Effector CD8-positive, alpha-beta T cell (primary cell): ENCODE results near the gene CCDC15.

Experiments used
- DNase-seq: peaks from one replicate; lab custom pipeline; 2025; lab: John Stamatoyannopoulos, UW

CCDC15 gene

DNA sequence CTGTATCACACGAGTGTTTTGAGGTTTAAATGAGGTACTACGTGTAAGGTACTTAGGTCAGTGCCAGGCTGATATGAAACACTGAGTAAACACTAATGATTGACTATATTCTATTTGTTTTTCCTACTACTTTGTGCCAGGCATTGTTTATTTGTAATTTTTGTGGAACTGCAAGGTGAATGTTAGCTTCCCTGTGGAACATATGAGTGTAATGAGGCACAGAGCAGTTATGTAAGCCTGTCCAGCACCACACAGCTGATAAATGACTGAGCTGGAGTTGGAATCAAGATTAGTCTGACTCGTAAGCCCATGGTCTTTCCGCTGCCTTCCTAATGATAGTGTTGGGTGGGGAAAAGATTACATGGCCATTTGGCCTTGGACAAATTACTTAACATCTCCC lies 115.0 kb downstream of the CCDC15 start:
- DNase-seq, result no peak

DNA sequence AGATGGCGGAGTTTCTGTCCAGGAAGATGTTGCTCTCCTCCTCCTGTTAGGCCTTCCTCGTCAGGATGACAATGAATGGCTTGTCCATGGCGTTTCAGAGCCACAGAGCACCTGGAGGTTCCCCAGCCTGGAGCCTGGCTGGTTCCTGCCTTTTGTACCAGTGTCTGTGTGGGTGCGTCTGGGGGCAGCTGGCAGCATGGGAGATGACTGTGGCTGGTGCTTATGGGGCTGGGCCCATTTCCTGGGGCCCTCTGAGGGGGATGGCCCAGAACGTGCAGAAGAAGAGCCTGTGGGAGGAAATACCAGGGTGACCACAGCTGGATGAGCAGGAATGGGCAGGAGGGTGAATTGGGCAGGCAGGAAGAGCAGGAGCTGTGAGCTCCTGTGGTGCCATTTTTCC lies 115.8 kb downstream of the CCDC15 start:
- no peak for DNase-seq

DNA sequence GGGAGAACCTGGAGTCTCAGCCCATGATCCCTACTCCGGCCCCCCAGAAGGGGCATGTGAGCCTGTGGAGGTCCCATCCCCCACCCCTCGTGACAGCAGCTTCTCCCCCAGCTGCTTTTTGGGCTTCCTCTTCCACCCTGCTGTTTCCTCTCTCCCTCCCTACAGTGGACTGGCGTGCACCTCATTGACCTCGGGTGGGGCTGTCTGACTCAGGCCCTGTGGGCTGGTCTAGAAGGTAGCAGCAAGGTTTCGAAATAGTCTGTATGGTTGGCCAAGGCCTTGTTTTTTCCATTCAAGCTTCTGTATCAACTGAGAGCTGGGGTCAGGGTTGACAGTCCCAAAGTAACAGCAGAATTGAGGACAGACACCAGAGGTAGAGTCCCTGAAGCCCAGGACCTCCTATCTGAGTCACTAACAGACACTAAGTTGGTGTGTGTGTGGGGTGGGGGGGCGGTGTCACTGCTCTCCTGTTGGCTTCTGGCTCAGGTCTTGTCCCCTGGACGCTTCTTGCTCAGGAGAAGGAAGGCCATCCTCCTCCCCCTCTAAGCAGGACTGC lies 116.8 kb downstream of the CCDC15 start:
- DNase-seq, result no peak

DNA sequence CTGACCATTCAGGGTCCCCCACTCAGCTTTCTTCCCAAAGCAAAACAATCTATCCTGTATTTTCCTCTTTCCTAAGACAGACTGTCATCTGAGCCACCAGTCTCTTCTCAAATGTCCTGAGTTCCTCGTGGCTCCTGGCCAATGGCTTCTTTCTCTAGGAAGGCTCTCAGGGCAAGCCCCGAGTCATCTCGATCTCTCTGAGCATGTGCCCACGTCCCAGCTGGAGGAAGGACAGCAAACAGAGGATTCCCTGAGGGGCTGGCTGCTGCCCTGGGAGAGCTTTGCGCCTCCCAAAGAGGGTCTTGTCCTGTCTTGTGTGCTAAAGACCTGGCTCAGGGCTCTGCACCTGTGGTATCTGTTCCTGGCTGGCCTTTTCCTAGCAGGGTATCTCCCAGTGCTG lies 117.4 kb downstream of the CCDC15 start:
- no peak for DNase-seq

DNA sequence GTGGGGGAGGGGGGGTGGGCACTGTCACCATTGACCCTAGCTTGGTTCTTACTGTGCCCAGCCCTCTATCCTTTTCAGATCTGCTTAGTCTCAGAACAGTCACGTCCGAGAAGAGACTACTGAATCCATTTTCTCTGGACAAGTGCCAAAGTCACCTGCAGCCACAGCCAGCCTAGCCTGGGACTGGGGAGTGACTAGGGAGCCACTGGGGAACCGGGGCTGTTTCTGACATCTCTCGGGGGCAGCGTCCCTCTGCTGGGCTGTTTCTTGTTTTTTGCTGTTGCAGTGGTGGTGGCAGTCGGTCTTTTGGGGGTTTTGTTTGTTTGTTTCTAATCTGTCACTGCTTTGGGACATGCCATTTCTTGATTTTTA lies 117.8 kb downstream of the CCDC15 start:
- no peak for DNase-seq

DNA sequence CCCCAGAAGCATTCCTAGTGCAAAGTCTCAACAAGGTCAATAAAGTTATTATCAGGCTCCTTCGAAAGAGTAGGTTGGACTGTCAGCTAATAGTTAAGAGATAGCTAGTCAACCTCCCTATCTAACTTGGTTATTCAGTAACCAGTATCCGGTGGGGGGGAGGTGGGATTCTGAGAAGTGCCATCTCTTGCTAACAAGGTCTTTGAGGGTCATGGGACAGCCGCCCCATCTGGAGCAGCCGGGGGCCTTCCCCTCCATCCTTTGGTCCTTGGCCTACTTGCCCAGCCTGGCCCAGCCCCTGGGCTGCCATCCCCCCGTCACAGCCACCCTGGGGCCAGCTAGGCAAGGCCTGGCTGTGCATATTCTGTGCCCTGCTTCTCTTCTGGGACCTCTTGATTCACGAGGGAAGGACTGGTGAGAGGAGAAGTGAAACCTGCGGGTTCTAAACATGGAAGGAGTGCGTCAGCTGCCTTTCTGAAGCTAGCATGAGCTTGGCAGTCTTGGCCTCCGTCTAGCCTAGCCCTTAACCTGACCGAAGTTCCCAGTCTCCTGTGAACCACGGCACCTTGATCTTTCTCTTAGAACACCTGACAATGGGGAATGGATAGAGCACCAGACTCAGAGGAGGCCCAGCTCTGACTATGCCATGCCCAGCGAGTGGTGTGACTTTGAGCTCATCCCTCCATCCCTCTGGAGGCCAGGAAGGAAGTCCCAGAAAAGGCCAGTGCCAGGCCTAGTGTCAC lies 118.4 kb downstream of the CCDC15 start:
- no peak for DNase-seq

DNA sequence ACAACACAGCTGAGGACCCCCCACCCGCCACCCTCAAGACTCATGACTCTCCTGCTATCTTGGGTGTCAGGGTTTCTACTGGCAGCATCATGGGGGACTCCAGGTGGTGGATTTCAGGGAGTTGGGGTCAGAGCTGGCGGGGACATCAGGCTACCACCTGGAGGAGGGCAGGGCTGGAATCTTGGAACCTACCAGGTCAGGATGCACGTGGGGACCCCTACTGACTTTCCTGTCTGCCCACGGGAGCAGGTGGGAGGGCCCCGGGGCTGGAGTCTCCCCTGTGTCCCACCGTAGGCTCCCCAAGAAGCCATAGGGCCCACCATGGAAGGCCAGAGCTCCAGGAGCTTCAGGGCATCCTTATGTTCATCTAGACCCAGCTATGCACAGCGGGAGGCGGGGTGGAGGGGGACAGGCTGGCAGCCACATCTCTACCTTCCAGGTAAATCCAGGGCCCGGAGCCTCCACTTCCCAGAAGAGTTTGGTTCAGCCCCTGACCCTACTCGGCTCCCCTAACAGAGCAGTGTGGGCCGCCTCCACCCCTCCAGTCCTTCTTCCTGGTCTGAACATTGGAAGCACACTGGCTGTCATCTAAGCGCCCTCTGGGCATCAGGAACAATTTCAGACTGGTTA lies 119.1 kb downstream of the CCDC15 start:
- DNase-seq, result no peak

DNA sequence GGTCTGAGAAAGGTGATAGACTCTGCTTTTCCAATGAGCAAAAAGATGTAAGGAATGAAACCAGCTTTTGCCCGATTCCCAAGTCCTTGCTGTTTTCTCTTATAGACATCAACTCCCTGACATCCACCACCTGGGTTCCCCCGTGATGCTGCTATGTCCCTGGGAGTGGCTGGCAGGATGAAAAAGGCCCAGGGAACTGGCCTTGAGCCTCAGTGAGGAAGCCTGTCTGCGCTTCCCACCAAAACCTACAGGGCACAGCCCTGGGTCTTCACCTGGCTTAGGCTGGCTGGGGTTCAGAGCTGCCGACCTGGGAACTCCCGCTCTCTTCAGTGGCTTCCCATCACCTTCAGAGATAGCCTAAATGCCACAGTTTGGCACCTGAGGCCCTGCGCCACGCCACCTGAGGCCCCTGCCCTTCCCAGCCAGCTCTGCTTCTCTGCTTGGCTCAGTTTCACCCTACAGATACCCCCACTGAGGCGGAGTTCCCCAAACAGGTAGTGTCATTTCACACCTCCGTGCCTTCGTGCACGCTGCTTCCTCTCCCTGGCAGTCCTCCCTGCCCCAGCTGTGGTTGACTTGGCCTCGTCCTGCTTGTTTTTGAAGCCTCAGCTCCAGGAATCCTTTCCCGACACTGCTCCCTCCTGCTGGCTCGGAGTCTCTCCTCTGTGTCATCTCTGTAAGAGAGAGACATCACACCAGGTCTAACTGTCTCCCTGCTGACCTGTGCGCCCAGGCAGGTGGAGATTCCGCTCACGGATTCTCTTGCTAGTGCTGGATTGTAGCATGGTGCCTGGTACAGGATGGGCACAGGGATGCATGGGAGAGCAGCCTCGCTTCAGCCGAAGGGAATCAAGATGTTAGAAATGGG lies 119.8 kb downstream of the CCDC15 start:
- no peak for DNase-seq

DNA sequence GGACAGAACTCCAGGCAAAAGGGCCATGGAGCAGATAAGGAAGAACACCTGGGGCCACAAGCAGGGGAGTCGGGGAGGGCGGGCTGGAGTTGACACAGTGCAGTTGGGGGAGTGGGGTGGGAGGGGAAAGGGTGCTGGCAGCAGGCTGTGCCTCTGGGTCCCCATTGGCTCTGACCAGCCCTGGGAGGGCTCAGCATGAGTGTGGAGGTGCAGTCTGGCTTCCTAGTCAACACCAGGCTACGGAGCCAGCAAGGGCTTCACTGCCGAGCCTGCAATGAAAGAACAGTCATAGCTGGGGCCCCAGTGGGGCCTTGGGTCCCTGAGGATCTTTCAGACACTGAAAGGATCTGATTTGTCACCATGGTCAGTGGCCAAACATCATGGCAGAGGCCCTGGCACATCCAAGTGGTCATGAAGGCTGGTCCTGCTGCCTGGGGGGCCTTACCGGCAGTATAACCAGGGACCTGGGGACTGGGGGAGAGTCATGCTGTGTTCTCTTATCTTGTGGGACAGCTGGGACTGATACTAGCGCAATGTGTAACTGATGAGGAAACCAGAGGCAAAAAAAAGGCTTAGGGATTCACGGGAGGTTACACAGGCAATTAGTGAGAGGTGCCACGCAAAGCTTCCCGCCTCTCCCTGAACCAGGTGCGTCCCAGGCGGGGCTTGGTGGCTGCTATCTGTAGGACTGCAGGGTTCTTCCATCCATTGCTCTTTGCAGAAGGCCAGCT lies 120.7 kb downstream of the CCDC15 start:
- no peak for DNase-seq

DNA sequence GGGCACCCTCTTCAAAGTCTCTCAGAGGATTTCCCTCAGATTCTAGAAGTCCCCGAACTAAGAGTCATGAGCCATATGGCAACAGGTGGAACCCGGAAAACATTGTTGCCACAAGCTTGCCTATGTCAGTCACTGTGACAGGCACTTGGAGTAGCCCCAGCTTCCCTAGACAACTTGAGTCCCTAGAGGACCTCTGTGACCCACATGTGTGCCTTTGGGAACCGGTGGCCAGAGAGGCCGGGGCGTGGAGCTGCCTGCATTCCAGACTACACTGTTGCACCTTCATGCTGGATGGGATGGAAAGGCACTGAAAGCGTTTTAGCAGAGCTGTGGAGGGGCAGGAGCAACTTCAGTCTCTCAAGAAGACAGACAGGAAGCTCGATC lies 121.2 kb downstream of the CCDC15 start:
- no peak for DNase-seq

DNA sequence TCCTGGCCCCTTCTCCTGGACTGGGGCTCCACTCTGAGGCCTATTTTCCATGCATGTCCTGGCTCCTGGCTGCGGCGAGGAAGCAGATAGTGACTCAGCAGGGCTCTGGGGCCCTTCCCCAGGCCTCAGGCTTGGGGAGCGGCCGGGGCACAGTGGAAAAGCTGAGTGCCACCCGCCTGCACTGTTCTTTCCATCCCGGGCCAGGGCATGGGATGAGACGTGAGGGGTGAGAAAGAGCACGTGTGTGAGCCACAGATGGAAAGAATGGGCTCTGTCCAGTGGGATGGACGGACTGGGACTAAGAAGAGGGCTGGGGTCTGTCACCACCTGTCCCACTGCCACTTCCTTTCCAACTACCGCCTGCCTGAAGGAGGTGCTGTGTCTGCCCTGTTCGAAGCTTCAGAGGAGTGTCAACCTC lies 121.9 kb downstream of the CCDC15 start:
- no peak for DNase-seq

DNA sequence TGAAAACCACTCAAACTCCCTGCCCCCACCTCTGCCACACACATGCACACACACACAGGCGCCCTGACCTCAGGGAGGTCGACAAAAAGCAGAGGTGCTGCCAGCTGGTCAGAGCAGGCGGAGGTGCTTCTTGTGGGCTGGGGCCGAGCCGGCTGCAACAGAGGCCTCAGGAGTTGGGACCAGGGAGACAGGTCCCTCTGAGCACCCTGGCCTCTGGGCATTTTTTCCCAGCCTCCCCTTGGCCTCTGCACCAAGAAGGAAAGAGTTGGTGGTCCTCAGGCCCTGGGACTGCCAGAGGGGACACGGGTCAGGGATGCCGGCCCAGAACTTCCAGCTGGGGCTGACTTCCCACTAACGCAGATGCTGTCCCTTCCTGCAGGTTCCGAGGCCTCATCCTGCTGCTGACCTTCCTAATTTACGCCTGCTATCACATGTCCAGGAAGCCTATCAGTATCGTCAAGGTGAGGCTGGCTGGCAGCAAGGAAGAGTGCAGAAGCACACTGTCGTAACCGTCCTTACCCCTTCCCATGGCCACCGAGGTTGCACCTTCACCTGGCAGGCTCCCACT lies 122.5 kb downstream of the CCDC15 start:
- DNase-seq, result no peak

DNA sequence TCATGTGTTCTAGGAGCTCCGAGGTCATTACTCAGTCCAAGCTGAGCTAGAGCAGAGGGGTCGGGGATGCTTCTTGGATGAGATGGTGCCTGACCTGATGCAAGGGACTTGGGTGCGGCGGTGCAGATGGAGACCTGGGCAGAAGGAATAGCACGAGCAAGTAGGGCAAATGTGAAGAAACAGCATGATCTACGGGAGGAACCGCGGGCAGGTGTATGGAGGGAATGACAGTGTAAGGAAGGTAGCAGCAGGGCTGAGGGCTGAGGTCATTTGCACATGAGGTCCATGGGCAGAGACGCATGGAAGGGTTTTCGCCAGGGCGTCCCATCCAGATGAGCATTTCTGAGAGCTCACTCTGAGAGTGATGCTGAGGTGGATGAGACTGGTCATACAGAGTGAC lies 124.0 kb downstream of the CCDC15 start:
- no peak for DNase-seq

DNA sequence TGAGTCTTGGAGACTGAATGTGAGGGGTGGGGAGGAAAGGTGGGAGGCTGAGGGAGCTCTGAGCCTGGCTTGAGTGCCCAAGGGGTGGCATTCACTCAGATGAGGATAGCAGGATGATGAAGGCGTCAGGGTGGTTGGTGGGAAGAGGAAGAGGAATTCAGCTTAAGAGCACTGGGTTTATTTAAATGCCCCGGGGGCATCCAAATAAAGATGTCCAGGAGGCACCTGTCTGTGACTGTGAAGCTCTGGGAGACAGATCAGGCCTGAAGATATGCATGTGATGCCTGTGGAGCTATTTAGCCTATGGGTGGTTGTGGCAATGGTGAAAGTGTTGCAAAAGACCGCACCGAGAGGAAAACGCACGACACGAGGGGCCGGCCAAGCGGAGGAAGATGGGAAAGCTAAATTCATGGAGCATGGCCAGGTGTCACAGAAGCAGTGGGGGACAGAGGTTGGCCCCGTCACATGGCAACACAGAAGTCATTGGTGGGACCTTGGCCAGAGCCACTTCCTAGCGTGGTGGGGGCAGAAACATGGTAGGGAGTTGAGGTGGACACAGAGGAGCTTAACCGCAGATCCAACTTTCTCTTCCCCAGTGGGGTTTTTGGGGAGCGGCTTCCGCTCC lies 124.6 kb downstream of the CCDC15 start:
- DNase-seq, result no peak

DNA sequence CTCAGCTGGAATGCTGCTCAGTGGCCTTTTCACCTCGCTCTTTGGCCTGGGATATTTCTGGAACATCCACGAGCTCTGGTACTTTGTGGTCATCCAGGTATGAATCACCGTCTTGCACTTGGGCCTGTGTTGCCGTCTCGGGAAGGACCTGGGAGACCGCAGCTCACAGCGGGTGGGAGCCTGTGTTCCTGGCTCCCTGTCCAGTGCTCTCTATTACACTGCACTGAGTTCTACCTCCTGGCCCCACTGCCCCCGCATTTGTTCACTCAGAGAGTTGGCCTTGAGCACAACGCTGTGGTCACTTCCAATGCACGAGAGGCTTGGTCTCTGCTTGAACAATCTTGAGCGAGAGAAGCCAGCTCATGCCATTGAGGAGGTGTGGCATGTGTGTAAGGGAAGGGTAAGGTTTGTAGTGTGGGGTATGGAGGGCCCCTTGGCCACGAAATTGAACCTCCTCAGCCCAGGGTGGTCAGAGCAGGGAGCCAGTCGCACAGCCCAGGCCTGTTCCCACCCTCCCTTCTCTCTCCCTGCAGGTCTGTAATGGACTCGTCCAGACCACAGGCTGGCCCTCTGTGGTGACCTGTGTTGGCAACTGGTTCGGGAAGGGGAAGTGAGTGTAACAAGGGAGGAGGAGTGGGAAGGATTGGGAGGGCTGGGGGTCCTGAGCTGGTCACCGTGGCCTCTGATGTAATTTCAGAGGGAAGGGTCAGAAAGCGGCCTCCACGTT lies 125.3 kb downstream of the CCDC15 start:
- no peak for DNase-seq

DNA sequence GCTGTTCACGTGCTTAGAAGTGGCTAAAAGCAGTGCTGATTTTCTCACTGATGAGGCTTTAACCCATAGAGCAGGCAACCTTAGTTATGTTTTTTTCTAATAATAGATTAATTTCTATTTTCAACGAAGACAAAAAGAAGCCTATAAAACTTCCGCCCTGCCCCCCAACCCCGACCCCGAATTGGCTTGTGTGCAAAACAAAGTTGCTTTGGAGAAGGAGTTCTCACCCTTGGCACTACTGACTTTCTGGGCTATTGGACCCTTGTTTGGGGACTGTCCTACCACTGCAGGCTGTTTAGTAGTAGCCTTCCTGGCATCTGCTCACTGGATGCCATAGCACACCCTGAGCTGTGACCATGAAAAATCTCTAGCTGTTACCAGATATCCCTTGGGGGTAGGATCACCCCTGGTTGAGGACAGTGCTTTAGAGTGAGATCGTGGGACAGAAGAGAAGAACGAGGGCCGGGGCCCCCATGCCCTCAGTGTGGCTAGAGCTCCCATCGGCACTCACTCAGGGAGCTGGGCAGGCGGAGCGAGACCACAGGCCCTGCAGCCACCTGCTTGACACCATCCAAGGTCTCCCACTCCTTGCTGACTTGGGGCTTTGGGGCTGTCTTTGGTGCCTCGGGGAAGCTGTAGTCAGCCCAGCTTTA lies 126.0 kb downstream of the CCDC15 start:
- no peak for DNase-seq

DNA sequence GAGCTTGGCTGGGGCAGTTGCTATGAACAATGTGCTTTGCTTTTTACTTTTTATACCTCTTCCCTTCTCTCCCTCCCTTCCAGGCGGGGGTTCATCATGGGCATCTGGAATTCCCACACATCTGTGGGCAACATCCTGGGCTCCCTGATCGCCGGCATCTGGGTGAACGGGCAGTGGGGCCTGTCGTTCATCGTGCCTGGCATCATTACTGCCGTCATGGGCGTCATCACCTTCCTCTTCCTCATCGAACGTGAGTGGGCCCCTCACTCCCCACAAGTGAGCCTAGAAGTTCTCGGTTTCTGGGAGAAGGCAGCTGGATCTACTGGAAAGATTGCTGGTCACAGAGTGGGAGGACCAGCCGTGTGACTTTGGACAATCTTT lies 126.5 kb downstream of the CCDC15 start:
- no peak for DNase-seq

DNA sequence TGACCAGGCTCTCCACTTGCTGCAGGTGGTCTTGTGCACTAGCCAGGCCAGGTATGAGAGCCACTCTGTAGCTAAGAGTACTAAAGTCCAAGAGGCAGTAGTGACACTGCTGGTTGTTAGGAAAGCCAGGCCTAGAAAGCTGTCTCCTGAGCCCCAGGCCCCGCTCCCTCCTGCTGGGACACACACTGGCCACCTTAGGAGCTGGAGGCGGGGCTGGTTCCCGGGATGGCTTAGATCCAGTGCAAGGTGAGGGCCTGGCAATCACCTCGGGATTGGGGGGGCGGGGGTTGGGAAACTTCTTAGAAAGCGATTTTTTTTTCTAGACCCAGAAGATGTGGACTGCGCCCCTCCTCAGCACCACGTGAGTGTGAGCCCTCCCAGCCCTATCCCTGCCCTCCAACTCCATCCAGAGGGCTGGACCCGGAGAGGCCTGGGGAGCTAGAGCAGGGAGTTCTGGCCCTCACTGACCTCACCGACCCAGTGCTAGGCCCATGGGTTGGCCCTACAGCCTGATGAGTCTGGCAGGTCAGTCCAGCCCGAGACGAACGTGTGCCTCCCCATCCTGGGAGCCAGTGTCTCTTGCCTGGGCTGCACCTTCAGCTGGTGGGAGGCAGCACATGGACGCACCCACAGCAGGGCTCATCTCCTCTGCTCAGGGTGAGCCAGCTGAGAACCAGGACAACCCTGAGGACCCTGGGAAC lies 127.2 kb downstream of the CCDC15 start:
- DNase-seq, result no peak

DNA sequence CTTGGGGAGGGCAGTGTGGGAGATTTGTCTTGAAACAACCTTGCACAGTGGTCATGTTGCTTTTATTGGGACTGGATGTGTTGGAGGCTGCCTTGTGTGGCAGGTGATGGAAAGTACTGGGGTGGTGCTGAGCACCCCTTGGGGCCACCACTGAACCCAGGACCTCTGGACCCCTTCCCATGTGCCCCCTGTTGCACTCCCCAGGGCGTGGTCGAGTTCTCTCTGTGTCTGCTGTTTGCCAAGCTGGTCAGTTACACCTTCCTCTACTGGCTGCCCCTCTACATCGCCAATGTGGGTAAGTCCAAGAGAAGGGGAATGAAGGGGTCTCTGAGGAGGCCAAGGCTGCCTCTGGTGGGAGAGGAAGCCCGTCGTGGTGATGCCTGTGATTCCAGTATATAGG lies 128.0 kb downstream of the CCDC15 start:
- no peak for DNase-seq
